GM19328 (cell line): Measurements from ENCODE around the gene ZNF568.

Source experiments
- ATAC-seq: cut with Tn5 transposase; IDR thresholded peaks from one replicate; pipeline ENCODE4 v1.9.1; 2021; ENCODE audit warnings: mild to moderate bottlenecking, moderate library complexity; ENCODE audit not compliant: unreplicated experiment

ZNF568 gene

GRCh38 chr19:36915992-36916830 is at the start of gene ZNF568, which contains the start of gene ZNF829:
Gene ZNF568, plus strand, starts transcription at chr19:36916332. Its CDS starts 6,439 bp downstream, at chr19:36922771.
Gene ZNF829, minus strand, starts transcription at chr19:36916291. Its CDS starts 1,124 bp downstream, at chr19:36915167.
- peak; percentile 60 for ATAC-seq

- ATAC-seq = no peak
Observed at GRCh38 chr19:36876993-36877938, 38.9 kb upstream of the ZNF568 start.

GRCh38 chr19:36891768-36892357 is 24.3 kb upstream of the ZNF568 start:
- ATAC-seq = no peak

GRCh38 chr19:36894849-36895383 is 21.2 kb upstream of the ZNF568 start:
- ATAC-seq = no peak

GRCh38 chr19:36898422-36898821 is 17.7 kb upstream of the ZNF568 start:
- ATAC-seq = no peak

GRCh38 chr19:36916991-36917390 is 859 bp downstream of the ZNF568 start:
- no peak for ATAC-seq

- ATAC-seq = no peak
Observed at GRCh38 chr19:36918090-36918489, 2.0 kb downstream of the ZNF568 start.

- ATAC-seq = no peak
Observed at GRCh38 chr19:36931684-36932083, 15.6 kb downstream of the ZNF568 start.

GRCh38 chr19:36939153-36939552 is 23.0 kb downstream of the ZNF568 start:
- ATAC-seq = no peak

- ATAC-seq = no peak
Observed at GRCh38 chr19:36950335-36951119, 34.4 kb downstream of the ZNF568 start.

- ATAC-seq = no peak
Observed at GRCh38 chr19:36962346-36962745, 46.2 kb downstream of the ZNF568 start.

- ATAC-seq = no peak
Observed at GRCh38 chr19:36963280-36963679, 47.1 kb downstream of the ZNF568 start.

- ATAC-seq = no peak
Observed at GRCh38 chr19:36972571-36972970, 56.4 kb downstream of the ZNF568 start.

GRCh38 chr19:36973021-36973843 is 57.1 kb downstream of the ZNF568 start:
- no peak for ATAC-seq

- ATAC-seq = no peak
Observed at GRCh38 chr19:36973844-36974195, 57.7 kb downstream of the ZNF568 start.

- ATAC-seq = no peak
Observed at GRCh38 chr19:36986131-36986530, 70.0 kb downstream of the ZNF568 start.

- ATAC-seq = no peak
Observed at GRCh38 chr19:36986601-36987000, 70.5 kb downstream of the ZNF568 start.

- ATAC-seq = no peak
Observed at GRCh38 chr19:36987091-36987490, 71.0 kb downstream of the ZNF568 start.

- no peak for ATAC-seq
Observed at GRCh38 chr19:36997152-36997842, 81.2 kb downstream of the ZNF568 start.
